Activated T-cell treated with anti-CD3 and anti-CD28 coated beads, Interleukin-2, amount 50 U/mL, for 72 hours (primary cell): ENCODE results near the gene RCBTB2. TPM values are rescaled to one million over a fixed set of nuclear protein-coding genes. Genes with fewer than 3 reads are reported as not detected.
A peak's percentile ranks its signal among the peaks of the same experiment; 100 is the strongest.

ENCODE experiments used
- ATAC-seq, 2 donors: fragments of 150-1000 bp; cut with Tn5 transposase; replicated peaks in 1 of 2; 2 replicates each; pipeline ENCODE4 v1.10.0; 2021; ENCODE audit warnings: moderate library complexity in 2 of 2, mild to moderate bottlenecking in 1 of 2
- DNase-seq, 2 donors: peaks; one replicate each; pipeline ENCODE4 v3.0.0; 2021 to 2022; ENCODE audit warnings: mixed read lengths in 1 of 2
- H3K27ac Mint-ChIP-seq: one replicate; pipeline ENCODE4 v1.8.0; 2022; ENCODE audit warnings: mild to moderate bottlenecking, moderate library complexity, mixed read lengths
- H3K27me3 Mint-ChIP-seq: one replicate; pipeline ENCODE4 v1.8.0; 2022; ENCODE audit warnings: low read depth, mixed read lengths
- H3K36me3 Mint-ChIP-seq, 2 donors: one replicate each; pipeline ENCODE4 v1.8.0; 2022; ENCODE audit warnings: mixed read lengths in 2 of 2, mild to moderate bottlenecking in 1 of 2; ENCODE audit not compliant: insufficient read depth in 2 of 2
- H3K4me1 Mint-ChIP-seq: one replicate; pipeline ENCODE4 v1.8.0; 2022; ENCODE audit warnings: low read depth, mixed read lengths
- H3K4me3 Mint-ChIP-seq, 2 donors: one replicate each; pipeline ENCODE4 v1.8.0; 2022; ENCODE audit warnings: mild to moderate bottlenecking in 2 of 2, mixed read lengths in 2 of 2, moderate library complexity in 2 of 2
- H3K9me3 Mint-ChIP-seq, 2 donors: one replicate each; pipeline ENCODE4 v1.8.0; 2022; ENCODE audit warnings: mixed read lengths in 2 of 2
- total RNA-seq, 2 donors: library from RNA; stranded (reverse); gene quantifications; one replicate each; pipeline ENCODE4 v1.2.3, GENCODE V29; 2022

Gene RCBTB2
- total RNA-seq, 2 donors from 2014 or later: 2.6 to 2.7 TPM

DNA sequence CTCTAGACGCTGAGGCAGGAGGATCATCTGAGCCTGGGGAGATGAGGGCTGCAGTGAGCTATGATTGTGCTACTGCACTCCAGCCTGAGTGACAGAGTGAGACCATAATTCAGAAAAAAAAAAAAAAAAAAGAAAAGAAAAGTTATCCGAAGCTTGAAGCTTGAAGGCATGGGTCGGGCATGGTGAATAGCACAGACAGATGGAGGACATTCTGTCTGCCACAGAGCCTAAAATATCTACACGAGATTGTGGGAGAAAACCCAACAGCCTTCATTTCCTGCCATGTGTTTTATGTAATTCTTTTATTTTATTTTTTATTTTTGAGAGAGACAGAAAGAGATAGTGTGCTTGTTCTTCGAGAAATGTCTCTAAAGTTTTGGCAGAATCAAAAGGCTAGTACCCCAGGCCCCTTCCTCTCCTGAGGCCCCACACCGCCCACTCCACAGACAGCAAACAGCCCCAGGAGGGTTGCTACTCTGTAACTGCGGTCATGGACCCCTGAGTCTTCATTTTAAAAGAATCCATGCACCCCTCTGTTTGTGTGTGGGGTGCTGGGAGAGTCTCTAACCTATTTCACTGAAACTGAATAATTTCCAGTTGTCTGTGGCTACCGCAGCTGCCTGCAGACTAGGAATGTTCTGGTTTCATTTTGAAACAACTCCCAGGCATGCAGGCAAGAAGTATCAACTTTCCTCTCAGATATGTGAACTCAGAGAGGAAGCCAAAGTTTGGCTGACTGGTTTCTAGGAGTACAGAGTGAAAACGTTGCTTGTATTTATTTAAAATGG is 38.4 kb upstream of the RCBTB2 start:
- no peak for DNase-seq
- ATAC-seq: no peak
- Mint-ChIP-seq H3K36me3 (no peaks in the 10 kb centered on the region), H3K27me3 (peaks cover 56% of the 10 kb centered on the region), H3K4me3 (no peak overlapping the region), H3K27ac (no peak overlapping the region), H3K4me1 (no peaks in the 10 kb centered on the region), H3K9me3 (no peaks in the 10 kb centered on the region)

DNA sequence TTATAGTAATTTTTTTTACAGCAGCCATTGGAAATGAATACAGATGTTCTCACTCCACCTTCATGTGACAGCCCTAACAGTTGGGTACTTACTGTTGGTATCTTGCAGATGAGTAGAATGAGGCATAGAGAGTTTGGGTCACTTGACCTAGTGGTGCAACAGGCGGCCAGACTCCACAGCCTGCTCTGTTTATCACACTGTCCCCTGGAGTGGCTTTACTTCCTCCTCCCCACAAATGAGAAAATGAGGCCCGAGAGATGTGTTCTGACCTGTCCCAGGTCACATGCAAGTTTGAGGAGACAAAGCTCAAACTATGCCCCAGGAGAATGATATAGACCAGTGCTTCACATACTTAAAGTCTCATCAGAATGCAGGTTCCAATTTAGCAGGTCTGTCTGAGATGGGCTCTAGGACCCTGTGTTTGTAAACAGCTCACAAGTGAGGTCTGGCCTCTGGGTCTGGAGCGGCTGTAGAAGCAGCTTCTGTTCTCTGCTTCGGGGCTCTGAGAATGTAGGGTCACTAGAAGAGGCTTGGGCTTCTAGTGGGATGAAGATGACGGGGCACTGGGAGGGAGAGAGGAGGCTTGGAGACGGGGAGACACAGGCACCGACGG is 37.4 kb upstream of the RCBTB2 start:
- Mint-ChIP-seq H3K36me3 (no peaks in the 10 kb centered on the region), H3K27ac (no peak overlapping the region), H3K9me3 (no peaks in the 10 kb centered on the region), H3K4me3 (no peak overlapping the region), H3K27me3 (peaks cover 56% of the 10 kb centered on the region), H3K4me1 (no peaks in the 10 kb centered on the region)
- DNase-seq: no peak
- no peak for ATAC-seq

DNA sequence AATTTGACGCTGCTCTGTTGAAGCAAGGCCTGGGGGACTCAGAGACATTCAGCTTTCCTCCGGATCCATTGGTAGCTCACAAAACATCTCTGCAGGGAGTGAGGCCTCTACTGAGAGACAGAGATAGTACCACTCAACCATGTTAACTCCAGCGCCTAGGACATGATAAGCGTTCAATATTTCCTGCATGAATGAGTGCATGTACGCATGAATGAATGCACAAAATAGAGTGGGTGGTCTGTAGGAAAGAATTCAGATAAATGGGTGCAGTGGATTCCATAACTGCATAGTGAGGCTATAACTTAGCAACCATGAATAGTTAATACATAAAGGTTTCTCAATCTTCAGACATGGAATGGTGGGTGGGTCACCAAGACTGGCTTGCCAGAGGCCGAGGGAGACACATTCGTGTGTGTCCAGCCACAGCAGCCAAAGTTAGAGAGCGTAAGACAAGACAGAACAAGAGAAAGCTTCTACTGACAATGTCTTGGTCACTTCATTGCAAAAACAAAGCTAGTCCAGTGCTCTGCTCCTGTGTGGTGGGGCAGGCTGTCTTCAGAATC is 36.3 kb upstream of the RCBTB2 start:
- H3K27ac Mint-ChIP-seq: no peak overlapping the region
- no peak overlapping the region for H3K4me3 Mint-ChIP-seq
- H3K9me3 Mint-ChIP-seq: no peaks in the 10 kb centered on the region
- H3K4me1 Mint-ChIP-seq: no peaks in the 10 kb centered on the region
- peaks cover 67% of the 10 kb centered on the region for H3K27me3 Mint-ChIP-seq
- DNase-seq: no peak
- H3K36me3 Mint-ChIP-seq: no peaks in the 10 kb centered on the region
- no peak for ATAC-seq

DNA sequence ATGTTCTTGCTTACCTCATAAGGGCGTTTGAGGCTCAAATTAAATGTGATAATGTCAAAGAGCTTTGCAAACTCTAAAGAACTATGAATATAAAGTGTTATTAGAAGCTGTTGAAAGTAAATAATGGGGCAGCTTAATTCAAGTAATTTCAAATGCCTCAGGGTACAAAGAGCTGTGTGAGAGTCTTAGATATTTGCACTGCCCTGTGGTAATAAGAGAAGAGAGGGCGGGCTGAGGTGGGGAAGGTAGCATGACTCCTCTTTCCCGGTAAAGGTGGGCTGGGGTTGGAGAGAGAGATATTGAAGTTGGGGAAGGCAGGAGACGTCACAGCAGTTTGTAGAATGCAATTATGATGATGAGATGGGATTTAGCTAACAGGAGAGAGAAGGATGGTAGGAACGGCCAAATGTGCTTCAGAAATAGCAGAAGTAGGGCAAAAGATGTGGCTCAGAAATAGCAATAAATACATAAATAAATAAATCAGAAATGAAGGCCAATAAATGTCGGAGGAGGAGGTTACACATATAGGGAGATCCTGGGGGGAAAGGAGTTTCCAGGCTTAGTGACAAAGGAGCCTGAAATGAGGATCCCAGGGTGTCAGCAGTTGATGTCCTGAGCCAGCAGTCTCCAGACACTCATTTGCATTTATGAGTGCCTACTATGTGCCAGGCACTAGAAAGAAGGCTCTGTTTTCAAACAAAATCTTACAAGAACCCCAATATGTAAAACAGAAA is 35.7 kb upstream of the RCBTB2 start:
- no peak for DNase-seq

DNA sequence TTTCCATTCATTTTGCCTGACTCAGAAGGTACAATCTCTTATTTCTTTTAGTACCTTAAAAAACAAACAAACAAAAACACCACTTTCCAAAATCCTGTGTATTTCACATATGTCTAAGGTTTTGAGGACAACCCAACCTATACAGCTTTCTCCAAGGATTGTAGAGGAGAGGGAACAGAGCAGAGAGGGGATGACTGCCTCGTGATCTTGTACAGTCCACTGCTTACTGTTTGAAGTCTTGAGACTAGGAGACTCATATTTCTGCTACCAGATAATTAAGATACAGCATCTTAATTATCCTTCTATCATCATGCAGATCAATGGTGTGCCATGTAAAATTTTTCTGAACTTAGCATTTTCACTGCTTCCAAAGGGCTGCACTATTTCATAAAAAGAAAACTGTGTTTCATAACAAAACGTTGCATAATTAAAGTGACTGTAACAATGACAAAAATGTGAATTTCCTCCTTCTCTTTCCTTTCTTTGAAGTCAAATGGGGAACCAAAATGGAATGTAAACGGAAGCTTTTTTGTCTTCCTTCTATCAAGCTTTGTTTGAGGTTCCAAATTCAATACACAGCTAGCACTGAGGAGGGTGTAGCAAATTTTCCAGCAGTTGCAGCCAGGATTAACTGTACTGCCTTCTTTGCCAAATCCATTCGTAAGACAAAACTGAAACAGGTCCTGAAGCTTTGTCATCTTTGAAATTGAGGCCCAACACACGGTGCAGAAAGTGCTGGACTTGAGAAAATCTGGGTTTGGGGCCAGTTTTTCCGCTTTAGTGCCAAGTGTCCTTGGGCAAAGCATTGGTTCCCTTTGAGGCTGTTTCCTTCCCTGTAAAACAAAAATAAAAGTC is 34.9 kb upstream of the RCBTB2 start:
- DNase-seq (no peak), ATAC-seq (no peak)
- no peaks in the 10 kb centered on the region for H3K9me3 Mint-ChIP-seq
- H3K27ac Mint-ChIP-seq: no peak overlapping the region
- no peaks in the 10 kb centered on the region for H3K36me3 Mint-ChIP-seq
- H3K4me1 Mint-ChIP-seq: peaks cover 6% of the 10 kb centered on the region
- no peak overlapping the region for H3K4me3 Mint-ChIP-seq
- H3K27me3 Mint-ChIP-seq: peaks cover 82% of the 10 kb centered on the region

More for the DNA sequence above, 35.7 kb upstream of the RCBTB2 start:
- H3K4me3 Mint-ChIP-seq: no peak overlapping the region
- H3K27ac Mint-ChIP-seq: no peak overlapping the region
- no peaks in the 10 kb centered on the region for H3K9me3 Mint-ChIP-seq
- H3K4me1 Mint-ChIP-seq: no peaks in the 10 kb centered on the region
- peaks cover 74% of the 10 kb centered on the region for H3K27me3 Mint-ChIP-seq
- ATAC-seq: no peak
- no peaks in the 10 kb centered on the region for H3K36me3 Mint-ChIP-seq

DNA sequence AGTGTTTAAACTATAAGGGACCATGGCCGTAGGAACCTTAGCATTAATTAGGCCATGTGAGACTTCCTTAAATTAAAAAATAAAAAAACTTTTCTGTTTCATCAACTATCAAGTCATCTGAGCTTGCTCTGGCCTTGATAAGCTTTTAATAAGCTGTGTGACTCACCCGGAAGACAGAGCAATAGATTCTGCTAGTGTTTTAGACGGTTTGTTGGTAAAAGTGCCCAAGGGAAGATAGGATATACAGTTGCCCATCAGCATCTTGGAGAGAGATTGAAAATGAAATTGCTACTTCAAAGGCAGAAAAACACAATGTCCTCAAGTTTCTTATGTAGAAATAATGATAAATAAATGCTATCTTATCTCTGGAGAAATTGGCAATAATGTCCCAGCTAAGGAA is 31.2 kb upstream of the RCBTB2 start:
- peaks cover 28% of the 10 kb centered on the region for H3K4me1 Mint-ChIP-seq
- H3K4me3 Mint-ChIP-seq: no peak overlapping the region
- no peak overlapping the region for H3K27ac Mint-ChIP-seq
- DNase-seq (no peak), ATAC-seq (no peak)
- H3K27me3 Mint-ChIP-seq: peaks cover 93% of the 10 kb centered on the region
- no peaks in the 10 kb centered on the region for H3K36me3 Mint-ChIP-seq
- H3K9me3 Mint-ChIP-seq: no peaks in the 10 kb centered on the region

DNA sequence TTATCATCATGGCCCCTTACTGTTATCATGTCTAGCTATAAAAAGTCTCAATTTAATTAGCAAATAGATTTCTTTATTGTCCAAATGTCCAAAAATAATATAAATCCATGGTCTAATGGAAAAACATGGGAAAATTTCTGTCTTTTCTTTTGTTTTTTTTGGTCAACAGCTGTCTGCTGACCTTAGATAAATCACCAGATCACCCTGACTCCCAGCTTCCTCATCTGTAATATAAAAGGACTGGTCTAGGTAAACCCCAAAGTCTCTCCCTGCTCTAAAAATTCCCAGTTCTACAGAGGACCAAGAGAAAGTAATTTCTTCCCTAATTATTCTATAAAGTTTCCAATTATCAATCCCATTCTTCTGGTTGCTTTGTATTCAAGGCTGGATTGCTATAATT is 30.7 kb upstream of the RCBTB2 start:
- Mint-ChIP-seq H3K27ac (no peak overlapping the region), H3K27me3 (peaks cover 93% of the 10 kb centered on the region), H3K9me3 (no peaks in the 10 kb centered on the region)

DNA sequence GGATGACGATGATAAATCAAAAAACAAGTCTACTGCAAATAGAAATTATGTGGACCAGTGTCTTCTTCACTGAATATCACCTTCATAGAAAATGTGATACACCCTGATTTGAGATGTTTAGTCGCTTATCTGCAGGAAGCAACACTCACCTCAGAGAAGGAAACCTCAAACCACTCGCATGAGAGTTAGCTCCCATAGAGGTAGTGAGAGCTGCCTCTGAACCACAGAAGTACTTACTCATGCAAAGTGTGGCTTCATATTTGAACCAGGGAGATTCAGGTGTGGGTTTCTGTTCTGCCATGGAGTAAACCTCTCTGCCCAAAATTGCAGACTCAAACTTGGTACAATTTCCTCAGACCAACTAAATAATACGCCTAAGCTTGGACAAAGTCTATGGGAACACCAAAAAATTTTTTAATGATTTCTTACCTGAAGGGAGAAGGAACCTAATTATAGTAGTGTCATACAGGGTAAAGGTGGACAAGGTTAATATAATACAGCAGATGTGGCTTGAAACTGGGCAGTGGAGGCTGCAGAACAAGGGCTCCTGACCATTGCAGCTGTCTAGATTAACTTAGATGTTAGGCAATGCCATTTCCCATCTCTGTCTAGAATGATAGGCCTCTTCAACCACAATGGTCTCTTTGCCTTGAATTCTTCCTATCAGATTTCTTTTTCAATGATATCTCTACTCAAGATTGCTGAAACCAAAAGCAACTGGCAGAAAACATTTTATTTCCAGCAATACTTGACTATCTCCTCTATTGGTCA is 29.6 kb upstream of the RCBTB2 start:
- H3K36me3 Mint-ChIP-seq: peaks cover under 1 to 1% of the 10 kb centered on the region in 2 donors
- DNase-seq (peak; percentile 78 to 80), ATAC-seq (peak; percentile 100)
- peaks cover 28% of the 10 kb centered on the region for H3K4me1 Mint-ChIP-seq
- H3K27ac Mint-ChIP-seq: peak overlapping the region; percentile 11
- H3K4me3 Mint-ChIP-seq: peak overlapping the region; percentile 12 to 62
- H3K9me3 Mint-ChIP-seq: no peaks in the 10 kb centered on the region
- H3K27me3 Mint-ChIP-seq: peaks cover 93% of the 10 kb centered on the region

More for the DNA sequence above, 30.7 kb upstream of the RCBTB2 start:
- ATAC-seq: no peak
- H3K4me3 Mint-ChIP-seq: no peak overlapping the region
- no peak for DNase-seq
- H3K36me3 Mint-ChIP-seq: peaks cover 0 to 1% of the 10 kb centered on the region in 2 donors
- H3K4me1 Mint-ChIP-seq: peaks cover 28% of the 10 kb centered on the region

DNA sequence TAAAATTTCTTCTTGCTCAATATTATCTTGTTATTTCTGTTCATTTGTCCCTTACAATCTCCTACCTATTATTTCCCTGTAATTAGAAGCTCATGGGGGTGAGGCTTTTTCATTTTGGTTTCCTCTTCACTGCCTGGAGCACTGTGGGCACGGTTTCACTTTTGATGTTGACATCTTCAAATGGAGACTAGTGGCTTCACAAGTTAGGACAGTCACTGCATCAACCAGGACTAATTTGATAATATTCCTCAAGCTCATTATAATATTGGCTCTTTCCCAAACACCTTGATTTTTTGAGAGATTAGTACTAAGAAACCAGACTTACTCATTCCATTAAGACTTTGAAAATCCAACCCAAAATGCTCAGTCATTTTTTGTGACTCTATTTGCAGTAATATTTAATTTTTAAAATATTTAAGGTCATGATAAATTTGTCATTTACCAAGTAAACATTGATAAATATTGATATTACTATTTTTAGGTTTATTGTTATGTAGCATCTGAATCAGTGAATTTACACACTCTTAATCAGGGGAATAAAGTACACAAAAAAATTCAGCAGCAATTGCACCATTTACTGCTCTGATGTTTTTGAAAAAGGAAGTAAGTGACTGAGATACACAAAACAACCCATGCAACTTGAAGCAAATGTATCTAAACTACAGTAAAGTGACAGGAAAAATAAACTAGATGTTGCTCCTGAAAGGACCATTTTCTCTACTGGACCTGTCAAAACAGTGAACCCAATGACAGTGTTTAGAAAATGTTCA is 28.8 kb upstream of the RCBTB2 start:
- peaks cover 0 to under 1% of the 10 kb centered on the region in 2 donors for H3K9me3 Mint-ChIP-seq
- H3K27ac Mint-ChIP-seq: no peak overlapping the region
- peaks cover 28% of the 10 kb centered on the region for H3K4me1 Mint-ChIP-seq
- peaks cover 93% of the 10 kb centered on the region for H3K27me3 Mint-ChIP-seq
- ATAC-seq (no peak), DNase-seq (no peak)
- H3K36me3 Mint-ChIP-seq: peaks cover 2 to 5% of the 10 kb centered on the region in 2 donors
- H3K4me3 Mint-ChIP-seq: peak overlapping the region in 1 of 2 donors; percentile 62

DNA sequence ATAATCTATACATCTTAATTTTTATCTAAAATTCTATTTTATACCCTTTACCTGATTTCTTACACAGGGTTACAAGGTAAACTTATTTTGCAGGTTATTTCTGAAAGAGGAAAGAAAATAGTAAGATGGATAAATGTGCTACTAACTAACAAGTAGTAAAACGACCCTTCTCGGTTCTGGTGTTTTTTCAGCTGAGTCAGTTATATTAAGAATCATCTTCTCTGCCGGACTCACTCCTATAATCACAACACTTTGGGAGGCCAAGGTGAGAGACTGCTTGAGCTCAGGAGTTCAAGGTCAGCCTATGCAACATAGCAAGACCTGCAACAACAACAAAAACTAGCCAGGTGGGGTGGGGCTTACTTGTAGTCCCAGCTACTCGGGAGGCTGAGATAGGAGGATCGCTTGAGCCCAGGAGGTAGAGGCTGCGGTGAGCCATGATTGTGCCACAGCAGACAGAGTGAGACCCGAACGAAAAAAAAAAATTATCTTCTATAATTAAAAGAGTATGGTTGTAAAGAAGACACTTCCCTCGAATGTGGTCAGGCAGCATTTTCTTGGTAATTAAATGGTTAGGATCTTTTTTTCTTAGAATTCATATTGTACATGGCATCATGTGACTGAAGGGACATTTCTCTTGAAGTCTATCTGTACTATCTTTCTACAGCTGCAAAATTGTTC is 27.9 kb upstream of the RCBTB2 start:
- no peak overlapping the region for H3K27ac Mint-ChIP-seq
- H3K36me3 Mint-ChIP-seq: peaks cover 9 to 11% of the 10 kb centered on the region in 2 donors
- no peak for ATAC-seq
- peaks cover 93% of the 10 kb centered on the region for H3K27me3 Mint-ChIP-seq
- peaks cover 3 to 6% of the 10 kb centered on the region in 2 donors for H3K9me3 Mint-ChIP-seq
- peaks cover 28% of the 10 kb centered on the region for H3K4me1 Mint-ChIP-seq
- H3K4me3 Mint-ChIP-seq: no peak overlapping the region
- DNase-seq: no peak
